Measurements from ENCODE around the gene ERG.

Gene ERG

DNA sequence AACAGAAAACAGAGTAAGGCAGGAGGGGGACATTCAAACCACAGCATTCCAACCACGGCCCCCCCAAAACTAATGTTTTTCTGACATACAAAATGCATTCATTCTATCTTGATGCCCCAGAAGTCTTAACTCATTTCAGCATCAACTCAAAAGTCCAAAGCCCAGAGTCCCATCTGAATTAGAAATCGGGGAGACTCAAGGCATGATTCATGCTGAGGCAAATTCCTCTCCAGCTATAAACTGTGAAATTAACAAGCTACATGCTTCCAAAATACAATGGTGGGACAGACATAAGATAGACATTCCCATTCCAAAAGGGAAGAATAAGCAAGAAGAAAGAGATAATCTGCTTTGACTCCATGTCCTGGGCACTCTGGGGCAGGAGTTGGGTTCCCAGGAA, 167.6 kb downstream of the ERG start:
- DNase-seq (ENCODE audit: low spot score) = no peak

All from CD4-positive, alpha-beta T cell treated with Interleukin-2 at 100 ng/mL for 4 hours (primary cell).